Chondrocyte (in vitro differentiated cells): ENCODE results near the gene MEIS2. TPM values are rescaled to one million over a fixed set of nuclear protein-coding genes. Genes with fewer than 3 reads are reported as not detected.

Source experiments
- DNase-seq: peaks from one replicate; pipeline ENCODE4 v3.0.0; 2021; ENCODE audit warnings: mixed read lengths, low spot score
- H3K27ac Mint-ChIP-seq: one replicate; pipeline ENCODE4 v1.8.0; 2021; ENCODE audit warnings: mild to moderate bottlenecking, moderate library complexity, mixed read lengths; ENCODE audit not compliant: unreplicated experiment
- H3K27me3 Mint-ChIP-seq: 2 replicates; pipeline ENCODE4 v1.8.0; 2021; ENCODE audit warnings: low read depth, mixed read lengths
- H3K36me3 Mint-ChIP-seq: 2 replicates; pipeline ENCODE4 v1.8.0; 2021; ENCODE audit warnings: low read depth, mixed read lengths
- H3K4me1 Mint-ChIP-seq: 2 replicates; pipeline ENCODE4 v1.8.0; 2021; ENCODE audit warnings: low read depth, mild to moderate bottlenecking, mixed read lengths
- H3K4me3 Mint-ChIP-seq: one replicate; pipeline ENCODE4 v1.8.0; 2021; ENCODE audit warnings: mild to moderate bottlenecking, moderate library complexity, mixed read lengths; ENCODE audit not compliant: unreplicated experiment
- H3K9me3 Mint-ChIP-seq: 2 replicates; pipeline ENCODE4 v1.8.0; 2021; ENCODE audit warnings: low read depth, mixed read lengths
- CTCF ChIP-seq: fragments of 200-600 bp; sonication (generic); IDR thresholded peaks from 2 replicates; pipeline ENCODE4 v1.5.0; 2021; ENCODE audit warnings: antibody characterized with exemption, mild to moderate bottlenecking, moderate library complexity
- total RNA-seq: library from RNA; stranded (reverse); gene quantifications from 3 replicates; pipeline ENCODE4 v1.2.1, GENCODE V29; 2021

MEIS2 gene
- total RNA-seq, 1 donor from 2014 or later, result 28.3 TPM

- peaks cover 30% of the 10 kb centered on the region for H3K27me3 Mint-ChIP-seq
- TF ChIP-seq CTCF, result no peak
- no peak overlapping the region for H3K4me3 Mint-ChIP-seq
These were observed 30.0 kb upstream of the MEIS2 start for GRCh38 chr15:37130356-37130755.

GRCh38 chr15:37125143-37125542, 24.8 kb upstream of the MEIS2 start:
- DNase-seq, result no peak
- H3K4me3 Mint-ChIP-seq, result no peak overlapping the region
- H3K4me1 Mint-ChIP-seq, result peaks cover 16% of the 10 kb centered on the region
- no peaks in the 10 kb centered on the region for H3K9me3 Mint-ChIP-seq
- peaks cover 18% of the 10 kb centered on the region for H3K27me3 Mint-ChIP-seq
- TF ChIP-seq CTCF, result no peak
- H3K27ac Mint-ChIP-seq, result no peak overlapping the region
- peaks cover 2% of the 10 kb centered on the region for H3K36me3 Mint-ChIP-seq

More at GRCh38 chr15:37130356-37130755, 30.0 kb upstream of the MEIS2 start:
- Mint-ChIP-seq H3K4me1 (peaks cover 1% of the 10 kb centered on the region), H3K36me3 (no peaks in the 10 kb centered on the region), H3K27ac (no peak overlapping the region), H3K9me3 (no peaks in the 10 kb centered on the region)
- DNase-seq, result no peak

- no peaks in the 10 kb centered on the region for H3K9me3 Mint-ChIP-seq
- no peak for TF ChIP-seq CTCF
- no peak for DNase-seq
- peaks cover 15% of the 10 kb centered on the region for H3K27me3 Mint-ChIP-seq
- H3K4me3 Mint-ChIP-seq, result no peak overlapping the region
- peaks cover 2% of the 10 kb centered on the region for H3K36me3 Mint-ChIP-seq
- peaks cover 16% of the 10 kb centered on the region for H3K4me1 Mint-ChIP-seq
- H3K27ac Mint-ChIP-seq, result no peak overlapping the region
These were observed 24.0 kb upstream of the MEIS2 start for GRCh38 chr15:37124331-37124730.

- Mint-ChIP-seq H3K4me3 (no peak overlapping the region), H3K27me3 (peaks cover 15% of the 10 kb centered on the region), H3K27ac (no peak overlapping the region), H3K36me3 (peaks cover 2% of the 10 kb centered on the region), H3K9me3 (no peaks in the 10 kb centered on the region), H3K4me1 (peaks cover 16% of the 10 kb centered on the region)
- no peak for DNase-seq
- TF ChIP-seq CTCF, result no peak
These were observed 22.4 kb upstream of the MEIS2 start for GRCh38 chr15:37122703-37123102.

- H3K9me3 Mint-ChIP-seq, result no peaks in the 10 kb centered on the region
- H3K27ac Mint-ChIP-seq, result no peak overlapping the region
- DNase-seq, result no peak
- peaks cover 13% of the 10 kb centered on the region for H3K27me3 Mint-ChIP-seq
- no peak overlapping the region for H3K4me3 Mint-ChIP-seq
- peaks cover 16% of the 10 kb centered on the region for H3K4me1 Mint-ChIP-seq
- H3K36me3 Mint-ChIP-seq, result peaks cover 2% of the 10 kb centered on the region
- TF ChIP-seq CTCF, result no peak
These were observed 21.1 kb upstream of the MEIS2 start for GRCh38 chr15:37121492-37121891.
